HEK293T (cell line): ENCODE results near the gene AKAP8L.

ENCODE experiments used
- BHLHE40 ChIP-seq: fragments of 450-650 bp; IDR thresholded peaks from 2 replicates; pipeline ENCODE4 v1.6.1; 2016; ENCODE audit warnings: mild to moderate bottlenecking, moderate library complexity, borderline replicate concordance
- CTBP1 ChIP-seq: fragments of 450-650 bp; IDR thresholded peaks from 2 replicates; pipeline ENCODE4 v1.6.1; 2016; ENCODE audit warnings: borderline replicate concordance
- ELF4 ChIP-seq: fragments of 450-650 bp; IDR thresholded peaks from 2 replicates; pipeline ENCODE4 v1.6.1; 2017; ENCODE audit warnings: antibody characterized with exemption
- FOXA1 ChIP-seq: fragments of 450-650 bp; IDR thresholded peaks from 2 replicates; pipeline ENCODE4 v1.6.1; 2016; ENCODE audit warnings: mild to moderate bottlenecking
- FOXK2 ChIP-seq: fragments of 450-650 bp; IDR thresholded peaks from 2 replicates; pipeline ENCODE4 v1.6.1; 2016; ENCODE audit warnings: mild to moderate bottlenecking
- FOXM1 ChIP-seq: fragments of 450-650 bp; IDR thresholded peaks from 2 replicates; pipeline ENCODE4 v1.6.1; 2017; ENCODE audit warnings: mild to moderate bottlenecking, borderline replicate concordance
- L3MBTL2 ChIP-seq: fragments of 450-650 bp; conservative IDR thresholded peaks from 2 replicates; pipeline ENCODE4 v1.6.1; 2016; ENCODE audit warnings: mild to moderate bottlenecking
- NFRKB ChIP-seq: fragments of 450-650 bp; IDR thresholded peaks from 2 replicates; pipeline ENCODE4 v1.6.1; 2016; ENCODE audit warnings: mild to moderate bottlenecking, moderate library complexity
- SP1 ChIP-seq: fragments of 450-650 bp; IDR thresholded peaks from 2 replicates; pipeline ENCODE4 v1.6.1; 2017
- SUZ12 ChIP-seq: fragments of 450-650 bp; IDR thresholded peaks from 2 replicates; pipeline ENCODE4 v1.6.1; 2016; ENCODE audit warnings: mild to moderate bottlenecking
- TARDBP ChIP-seq: fragments of 450-650 bp; IDR thresholded peaks from 2 replicates; pipeline ENCODE4 v1.6.1; 2016

GRCh38 chr19:15379999-15380647, 38.7 kb downstream of the AKAP8L start:
- TF ChIP-seq SP1 = no peak
- no peak for TF ChIP-seq FOXK2
- TF ChIP-seq BHLHE40 = no peak
- TF ChIP-seq FOXA1 = no peak
- TF ChIP-seq ELF4 = no peak
- no peak for TF ChIP-seq L3MBTL2
- TF ChIP-seq FOXM1 = no peak
- no peak for TF ChIP-seq TARDBP
- TF ChIP-seq CTBP1 = no peak
- no peak for TF ChIP-seq NFRKB
- no peak for TF ChIP-seq SUZ12
